Upper lobe of left lung (tissue), 6 donors: Measurements from ENCODE around the gene APCDD1. TPM values are rescaled to one million over a fixed set of nuclear protein-coding genes. Genes with fewer than 3 reads are reported as not detected.

ENCODE experiments used
- ATAC-seq, 2 donors: fragments of 200-7000 bp; cut with Tn5 transposase; one replicate each; pipeline ENCODE4 v1.9.1; 2022; ENCODE audit warnings: mild to moderate bottlenecking in 2 of 2, moderate library complexity in 2 of 2; ENCODE audit not compliant: low FRiP score in 2 of 2
- DNase-seq, 2 donors: peaks; one replicate each; pipeline ENCODE4 v3.0.0-alpha.2; 2019 to 2020
- H3K27ac ChIP-seq, 4 donors: fragments of 200-600 bp; sonication (generic); one replicate each; pipeline ENCODE4 v1.5.1; 2016 to 2019
- H3K27me3 ChIP-seq, 4 donors: fragments of 200-600 bp; sonication (generic); one replicate each; pipeline ENCODE4 v1.5.1; 2017 to 2019
- H3K36me3 ChIP-seq, 4 donors: fragments of 200-600 bp; sonication (generic); one replicate each; pipeline ENCODE4 v1.5.1; 2016 to 2019
- H3K4me1 ChIP-seq, 4 donors: fragments of 200-600 bp; sonication (generic); one replicate each; pipeline ENCODE4 v1.5.1; 2018 to 2019
- H3K4me3 ChIP-seq, 4 donors: fragments of 200-600 bp; sonication (generic); one replicate each; pipeline ENCODE4 v1.5.1; 2017 to 2019; ENCODE audit warnings: mild to moderate bottlenecking in 2 of 4, moderate library complexity in 1 of 4
- H3K9me3 ChIP-seq, 4 donors: fragments of 200-600 bp; sonication (generic); one replicate each; pipeline ENCODE4 v1.5.1; 2018 to 2019
- EP300 ChIP-seq, 4 donors: sonication (generic); formaldehyde crosslinking; IDR thresholded peaks; one replicate each; pipeline ENCODE4 v1.5.1; 2017; ENCODE audit warnings: antibody characterized with exemption in 4 of 4, control low read depth in 2 of 4
- POLR2A ChIP-seq, 4 donors: fragments of 450-650 bp; IDR thresholded peaks; one replicate each; pipeline ENCODE4 v1.5.1; 2016 to 2017; ENCODE audit warnings: antibody characterized with exemption in 4 of 4, mild to moderate bottlenecking in 2 of 4
- POLR2AphosphoS5 ChIP-seq, 2 donors: sonication (generic); formaldehyde crosslinking; IDR thresholded peaks; one replicate each; pipeline ENCODE4 v1.5.1; 2017; ENCODE audit warnings: antibody characterized with exemption in 2 of 2
- WGBS, 2 donors: methylation state at CpG; one replicate each; pipeline ENCODE4 v1.1.5; 2017 to 2018; 5-methylcytosine and 5-hydroxymethylcytosine counted together
- total RNA-seq, 6 donors: library from RNA; depleted of rRNA in 4 of 6; stranded (reverse); fragments of >200 nt in 4 of 6; gene quantifications; one replicate each; pipeline versions ENCODE4 v1.1.0 to v1.2.1, GENCODE V29; 2016 to 2021
- TF ChIP-seq, protein P1 (sequence below), 6 experiments: fragments of 450-650 bp in 4 of 6; fragments of 200-600 bp in 2 of 6; sonication (generic) in 2 of 6; IDR thresholded peaks; one replicate each; pipeline ENCODE4 v1.5.1; 2016 to 2019; ENCODE audit warnings: antibody characterized with exemption in 6 of 6
- donor health status: DM: no; HTN: no; CAD: no; lungs with moderate emphysema.
- donor health status: DM: no; HTN: yes; CAD: no; lungs with severe emphysema.

APCDD1 gene
- total RNA-seq, 6 donors from 2014 or later: 8.4 to 40.4 (median 24.1) TPM

DNA sequence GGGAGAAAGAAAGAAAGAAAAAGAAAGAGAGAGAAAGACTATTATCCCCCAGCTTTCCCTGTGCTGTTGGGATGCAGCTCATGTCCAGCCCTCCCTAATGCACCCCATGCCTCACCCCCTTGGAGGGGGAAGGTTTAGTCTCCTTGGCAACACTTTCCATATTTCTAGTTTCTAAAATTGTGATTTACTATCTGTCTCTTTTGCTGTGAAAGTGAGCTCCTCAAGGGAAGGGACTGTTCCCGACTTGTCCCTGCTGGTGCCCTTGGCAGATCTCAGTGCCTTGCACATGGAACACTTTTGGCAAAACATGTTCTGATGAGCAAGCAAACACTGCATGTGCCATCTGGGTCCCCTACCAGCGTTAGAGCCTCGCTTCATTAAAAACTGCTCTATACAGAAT lies 59.6 kb downstream of the APCDD1 start:
- no peaks in the 10 kb centered on the region for H3K27me3 ChIP-seq
- WGBS, 2 donors: 46 to 78% methylated on average over 3 of the region's 3 CpGs

DNA sequence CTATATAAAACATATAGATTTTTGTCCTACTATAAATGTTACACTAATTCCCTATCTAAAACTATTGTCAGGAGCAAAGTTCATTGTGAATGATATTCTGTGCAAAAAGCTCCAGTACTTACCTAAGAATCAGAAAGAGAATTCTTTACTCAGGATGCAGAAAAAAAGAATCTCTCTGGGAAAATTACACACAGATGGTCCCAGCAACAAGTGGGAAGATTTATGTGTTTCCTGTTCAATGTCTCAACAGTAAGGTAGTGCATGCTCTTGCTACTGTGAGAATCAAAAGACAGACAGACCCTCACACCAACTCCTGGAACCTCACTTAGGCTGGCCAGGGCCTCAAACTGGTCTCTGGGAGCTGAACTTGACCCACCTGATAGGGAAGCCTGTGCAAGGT lies 60.2 kb downstream of the APCDD1 start:
- no peak for ATAC-seq
- no peak overlapping the region for H3K27ac ChIP-seq

More for the DNA sequence above, 59.6 kb downstream of the APCDD1 start:
- no peaks in the 10 kb centered on the region for H3K36me3 ChIP-seq
- no peak for ATAC-seq
- no peak for DNase-seq
- peaks cover 6 to 14% (median 8%) of the 10 kb centered on the region in 4 donors for H3K4me1 ChIP-seq
- peaks cover 0 to 3% (median 0%) of the 10 kb centered on the region in 4 donors for H3K9me3 ChIP-seq
- no peak overlapping the region for H3K4me3 ChIP-seq
- TF ChIP-seq, protein P1, sequence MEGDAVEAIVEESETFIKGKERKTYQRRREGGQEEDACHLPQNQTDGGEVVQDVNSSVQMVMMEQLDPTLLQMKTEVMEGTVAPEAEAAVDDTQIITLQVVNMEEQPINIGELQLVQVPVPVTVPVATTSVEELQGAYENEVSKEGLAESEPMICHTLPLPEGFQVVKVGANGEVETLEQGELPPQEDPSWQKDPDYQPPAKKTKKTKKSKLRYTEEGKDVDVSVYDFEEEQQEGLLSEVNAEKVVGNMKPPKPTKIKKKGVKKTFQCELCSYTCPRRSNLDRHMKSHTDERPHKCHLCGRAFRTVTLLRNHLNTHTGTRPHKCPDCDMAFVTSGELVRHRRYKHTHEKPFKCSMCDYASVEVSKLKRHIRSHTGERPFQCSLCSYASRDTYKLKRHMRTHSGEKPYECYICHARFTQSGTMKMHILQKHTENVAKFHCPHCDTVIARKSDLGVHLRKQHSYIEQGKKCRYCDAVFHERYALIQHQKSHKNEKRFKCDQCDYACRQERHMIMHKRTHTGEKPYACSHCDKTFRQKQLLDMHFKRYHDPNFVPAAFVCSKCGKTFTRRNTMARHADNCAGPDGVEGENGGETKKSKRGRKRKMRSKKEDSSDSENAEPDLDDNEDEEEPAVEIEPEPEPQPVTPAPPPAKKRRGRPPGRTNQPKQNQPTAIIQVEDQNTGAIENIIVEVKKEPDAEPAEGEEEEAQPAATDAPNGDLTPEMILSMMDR (IDR thresholded peaks at IDR 0.05): no peak
- TF ChIP-seq POLR2AphosphoS5 (IDR thresholded peaks at IDR 0.05) (no peak), POLR2A (IDR thresholded peaks at IDR 0.05) (no peak), EP300 (IDR thresholded peaks at IDR 0.05) (no peak)
- no peak overlapping the region for H3K27ac ChIP-seq

DNA sequence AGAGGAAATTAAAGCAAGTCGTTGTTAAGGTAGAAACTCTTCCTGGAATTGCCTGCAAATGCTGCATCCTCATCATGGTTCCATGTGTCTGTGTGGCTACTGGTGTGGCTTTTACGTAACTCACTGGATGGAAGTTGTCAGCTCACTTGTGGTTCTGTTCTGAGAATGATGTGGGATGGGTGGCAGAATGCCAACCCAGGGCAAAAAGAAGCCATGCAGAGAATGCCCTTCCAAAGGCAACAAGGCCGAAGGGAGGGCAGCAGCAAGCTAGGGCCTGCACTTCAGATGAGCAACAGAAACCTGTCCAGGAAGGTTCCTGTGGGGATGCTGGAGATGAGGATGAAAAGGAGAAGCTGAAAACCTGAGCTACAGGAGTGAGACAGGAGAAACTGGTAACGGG lies 61.0 kb downstream of the APCDD1 start:
- H3K27ac ChIP-seq: no peak overlapping the region
- peaks cover 14 to 25% (median 19%) of the 10 kb centered on the region in 4 donors for H3K4me1 ChIP-seq
- H3K36me3 ChIP-seq: no peaks in the 10 kb centered on the region
- DNase-seq (no peak), ATAC-seq (no peak)
- H3K4me3 ChIP-seq: no peak overlapping the region
- peaks cover 0 to 3% (median 0%) of the 10 kb centered on the region in 4 donors for H3K9me3 ChIP-seq
- 44 to 57% methylated on average over 4 of the region's 4 CpGs for WGBS, 2 donors
- no peaks in the 10 kb centered on the region for H3K27me3 ChIP-seq
- TF ChIP-seq EP300 (IDR thresholded peaks at IDR 0.05): no peak
- TF ChIP-seq, protein P1 (IDR thresholded peaks at IDR 0.05): no peak
- TF ChIP-seq POLR2AphosphoS5 (IDR thresholded peaks at IDR 0.05): no peak
- TF ChIP-seq POLR2A (IDR thresholded peaks at IDR 0.05): no peak

More for the DNA sequence above, 60.2 kb downstream of the APCDD1 start:
- TF ChIP-seq, protein P1 (IDR thresholded peaks at IDR 0.05): no peak
- TF ChIP-seq POLR2AphosphoS5 (IDR thresholded peaks at IDR 0.05) (no peak), EP300 (IDR thresholded peaks at IDR 0.05) (no peak), POLR2A (IDR thresholded peaks at IDR 0.05) (no peak)
- Histone ChIP-seq H3K4me3 (no peak overlapping the region), H3K27me3 (no peaks in the 10 kb centered on the region), H3K4me1 (peaks cover 11 to 19% (median 14%) of the 10 kb centered on the region in 4 donors), H3K9me3 (peaks cover 0 to 3% (median 0%) of the 10 kb centered on the region in 4 donors), H3K36me3 (no peaks in the 10 kb centered on the region)
- DNase-seq: no peak

DNA sequence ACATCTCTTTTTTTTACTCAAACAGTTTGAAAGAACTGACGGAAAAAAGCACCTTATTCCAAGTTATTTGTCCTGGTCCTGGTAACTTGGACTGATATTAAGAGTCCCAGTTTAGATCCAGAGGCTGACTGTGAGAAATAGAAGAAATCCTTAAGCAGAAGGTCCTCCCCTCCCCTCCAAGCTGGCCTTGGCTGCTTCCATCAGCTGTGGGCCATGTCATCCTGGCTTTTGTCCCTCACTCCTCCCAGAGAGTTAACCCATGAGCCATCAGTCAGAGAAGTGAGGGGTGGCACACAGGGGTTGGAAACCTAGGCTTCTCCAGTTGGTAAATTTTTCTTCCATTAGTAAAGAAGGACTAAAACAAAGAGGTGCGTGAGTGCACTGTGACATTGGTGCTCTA lies 61.6 kb downstream of the APCDD1 start:
- H3K27ac ChIP-seq: no peak overlapping the region
- ATAC-seq (no peak), DNase-seq (no peak)
- WGBS, 2 donors: 82 to 87% methylated on average over 2 of the region's 2 CpGs
- H3K36me3 ChIP-seq: no peaks in the 10 kb centered on the region
- TF ChIP-seq, protein P1 (IDR thresholded peaks at IDR 0.05): no peak
- TF ChIP-seq POLR2AphosphoS5 (IDR thresholded peaks at IDR 0.05): no peak
- no peak for TF ChIP-seq POLR2A (IDR thresholded peaks at IDR 0.05)
- TF ChIP-seq EP300 (IDR thresholded peaks at IDR 0.05): no peak
- no peaks in the 10 kb centered on the region for H3K27me3 ChIP-seq
- H3K4me1 ChIP-seq: peaks cover 14 to 25% (median 19%) of the 10 kb centered on the region in 4 donors
- no peak overlapping the region for H3K4me3 ChIP-seq
- peaks cover 0 to 3% (median 0%) of the 10 kb centered on the region in 4 donors for H3K9me3 ChIP-seq

DNA sequence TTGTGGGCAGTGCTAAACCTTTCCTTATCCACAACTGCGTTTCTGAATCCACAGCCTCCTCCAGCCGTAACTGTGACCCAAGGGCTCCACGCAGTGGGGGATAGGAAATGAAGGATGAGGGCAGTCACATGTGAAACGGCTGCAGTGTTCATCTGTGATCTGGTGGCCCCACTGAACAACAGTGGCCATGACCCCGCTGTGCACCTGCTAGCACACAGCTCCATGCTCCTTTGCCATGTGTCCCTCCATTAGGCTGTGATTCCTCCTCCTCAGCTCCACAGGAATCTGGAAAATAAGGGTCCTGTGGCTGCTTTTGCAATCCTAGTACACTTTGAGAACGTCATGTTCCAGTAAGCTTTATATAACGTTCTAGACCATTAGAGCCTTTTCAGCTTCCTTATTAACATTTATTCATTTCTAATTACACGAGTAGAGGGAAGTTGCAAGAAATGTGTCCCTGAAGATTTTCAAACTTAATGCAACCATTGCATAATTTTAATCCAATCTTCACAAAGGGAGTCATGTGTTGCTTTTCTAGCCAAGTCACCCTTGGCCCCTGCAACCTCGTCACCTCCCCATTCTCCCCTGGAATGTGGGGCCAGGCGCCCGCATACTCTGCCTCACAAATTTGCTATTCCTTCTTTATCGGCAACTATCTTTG lies 64.3 kb downstream of the APCDD1 start:
- peak overlapping the region in 2 of 4 donors; percentile 17 to 54 for H3K27ac ChIP-seq
- peak; percentile 53 to 62 for ATAC-seq
- TF ChIP-seq POLR2A (IDR thresholded peaks at IDR 0.05) (no peak), POLR2AphosphoS5 (IDR thresholded peaks at IDR 0.05) (peak in 1 of 2 donors; percentile 72), EP300 (IDR thresholded peaks at IDR 0.05) (peak in 2 of 4 donors; percentile 24 to 68)
- TF ChIP-seq, protein P1 (IDR thresholded peaks at IDR 0.05): peak in 4 of 6 experiments; percentile 10 to 48 (median 24)
- H3K4me3 ChIP-seq: no peak overlapping the region
- peaks cover 0 to 3% (median 0%) of the 10 kb centered on the region in 4 donors for H3K9me3 ChIP-seq
- H3K36me3 ChIP-seq: no peaks in the 10 kb centered on the region
- 33 to 35% methylated on average over 12 of the region's 12 CpGs for WGBS, 2 donors
- peaks cover 14 to 25% (median 19%) of the 10 kb centered on the region in 4 donors for H3K4me1 ChIP-seq
- H3K27me3 ChIP-seq: no peaks in the 10 kb centered on the region
- peak in 1 of 2 donors; percentile 51 for DNase-seq
